Measurements from ENCODE around the gene ALS2CL. TPM values are rescaled to one million over a fixed set of nuclear protein-coding genes. Genes with fewer than 3 reads are reported as not detected.

Gene ALS2CL
- total RNA-seq, 1 donor from 2014 or later = 6.2 TPM

DNA sequence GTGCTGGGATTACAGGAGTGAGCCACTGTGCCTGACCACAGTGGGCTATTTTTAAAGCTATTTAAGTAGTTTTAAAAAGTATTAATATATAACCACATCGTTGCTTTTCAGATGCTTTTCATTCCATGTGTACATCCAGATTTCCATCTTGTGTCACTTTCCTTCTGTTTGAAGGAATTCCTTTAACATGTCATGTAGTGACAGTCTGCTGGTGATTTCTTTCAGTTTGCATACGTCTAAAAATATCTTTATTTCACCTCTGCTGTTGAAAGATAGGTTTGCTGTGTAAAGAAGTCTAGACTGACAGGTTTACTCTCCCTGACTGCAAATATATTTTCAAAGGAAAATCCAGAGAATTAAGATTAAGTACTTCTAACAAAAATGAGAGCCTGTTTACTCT lies 68.9 kb downstream of the ALS2CL start:
- H3K36me3 Mint-ChIP-seq = no peaks in the 10 kb centered on the region
- H3K9me3 Mint-ChIP-seq = no peaks in the 10 kb centered on the region
- no peak overlapping the region for H3K4me3 Mint-ChIP-seq
- DNase-seq (ENCODE audit: low spot score in 2 of 2, unreplicated experiment in 2 of 2) = no peak
- H3K4me1 Mint-ChIP-seq = peaks cover 57% of the 10 kb centered on the region
- no peak overlapping the region for H3K27ac Mint-ChIP-seq
- H3K27me3 Mint-ChIP-seq (ENCODE audit: low read depth) = no peaks in the 10 kb centered on the region
- TF ChIP-seq, protein P1, sequence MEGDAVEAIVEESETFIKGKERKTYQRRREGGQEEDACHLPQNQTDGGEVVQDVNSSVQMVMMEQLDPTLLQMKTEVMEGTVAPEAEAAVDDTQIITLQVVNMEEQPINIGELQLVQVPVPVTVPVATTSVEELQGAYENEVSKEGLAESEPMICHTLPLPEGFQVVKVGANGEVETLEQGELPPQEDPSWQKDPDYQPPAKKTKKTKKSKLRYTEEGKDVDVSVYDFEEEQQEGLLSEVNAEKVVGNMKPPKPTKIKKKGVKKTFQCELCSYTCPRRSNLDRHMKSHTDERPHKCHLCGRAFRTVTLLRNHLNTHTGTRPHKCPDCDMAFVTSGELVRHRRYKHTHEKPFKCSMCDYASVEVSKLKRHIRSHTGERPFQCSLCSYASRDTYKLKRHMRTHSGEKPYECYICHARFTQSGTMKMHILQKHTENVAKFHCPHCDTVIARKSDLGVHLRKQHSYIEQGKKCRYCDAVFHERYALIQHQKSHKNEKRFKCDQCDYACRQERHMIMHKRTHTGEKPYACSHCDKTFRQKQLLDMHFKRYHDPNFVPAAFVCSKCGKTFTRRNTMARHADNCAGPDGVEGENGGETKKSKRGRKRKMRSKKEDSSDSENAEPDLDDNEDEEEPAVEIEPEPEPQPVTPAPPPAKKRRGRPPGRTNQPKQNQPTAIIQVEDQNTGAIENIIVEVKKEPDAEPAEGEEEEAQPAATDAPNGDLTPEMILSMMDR (IDR thresholded peaks at IDR 0.05; ENCODE audit: unreplicated experiment) = no peak

DNA sequence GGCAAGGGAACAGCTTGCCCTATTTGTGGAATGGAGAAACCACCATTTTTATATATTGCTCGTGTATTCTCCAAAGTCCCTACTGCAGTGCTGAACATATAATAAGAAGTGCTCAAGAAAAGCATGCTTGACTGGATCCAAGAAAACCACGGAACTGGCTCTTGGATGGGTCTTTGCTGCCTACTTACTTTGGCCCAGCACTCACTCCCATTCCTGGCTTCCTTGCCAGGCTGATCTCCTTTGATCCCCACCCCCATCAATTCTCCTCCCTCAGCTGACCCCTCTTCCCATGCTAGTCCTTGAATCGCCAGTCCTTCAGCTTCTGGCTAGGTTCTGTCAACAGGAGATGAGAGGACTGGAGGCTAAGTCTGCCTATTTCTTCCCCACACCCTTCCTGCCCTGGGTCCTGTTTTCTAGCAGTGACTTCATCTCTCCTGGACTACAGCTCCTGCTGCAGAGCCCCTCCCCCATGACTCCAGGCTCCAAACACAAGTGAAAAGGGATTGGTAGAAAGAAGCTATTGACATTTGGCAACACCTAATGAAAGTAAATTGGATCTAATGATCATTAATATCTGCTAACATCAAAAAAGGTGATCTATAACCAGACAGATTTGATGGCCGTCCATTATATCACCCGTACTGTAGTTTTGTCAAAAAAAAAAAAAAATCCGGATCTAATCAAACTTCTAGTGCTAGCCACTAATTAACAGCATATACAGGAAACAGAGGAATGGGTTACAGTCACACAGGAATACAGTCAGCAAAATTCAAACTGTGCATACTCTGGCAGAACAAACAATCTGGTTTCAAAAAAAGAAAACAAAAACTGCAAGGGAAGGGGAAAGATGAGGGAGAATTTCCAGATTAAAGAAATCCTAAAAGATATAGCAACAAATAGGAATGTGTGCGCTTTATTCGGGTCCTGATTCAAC lies 73.4 kb downstream of the ALS2CL start:
- Mint-ChIP-seq H3K4me3 (no peak overlapping the region), H3K9me3 (no peaks in the 10 kb centered on the region), H3K36me3 (no peaks in the 10 kb centered on the region), H3K27ac (no peak overlapping the region), H3K4me1 (peaks cover 16% of the 10 kb centered on the region), H3K27me3 (ENCODE audit: low read depth) (peaks cover 9% of the 10 kb centered on the region)
- TF ChIP-seq, protein P1 (IDR thresholded peaks at IDR 0.05; ENCODE audit: unreplicated experiment) = no peak
- no peak for DNase-seq (ENCODE audit: low spot score in 2 of 2, unreplicated experiment in 2 of 2)

Other genes starting within 250 kb of the ALS2CL start
- not detected in 3 replicates for gene LTF, start 228.8 kb downstream of the ALS2CL start, total RNA-seq
- gene RTP3, start 195.7 kb downstream of the ALS2CL start, total RNA-seq = not detected in 3 replicates
- gene LRRC2, start 127.4 kb downstream of the ALS2CL start, total RNA-seq = 0.87 to 1.7 TPM (median 0.97 TPM) in 3 replicates
- gene FAM240A, start 81.2 kb downstream of the ALS2CL start, total RNA-seq = not detected in 3 replicates
- gene TMIE, start 7.7 kb upstream of the ALS2CL start, total RNA-seq = 0.31 to 0.68 TPM (median 0.54 TPM) in 3 replicates
- gene PRSS50, start 24.2 kb upstream of the ALS2CL start, total RNA-seq = 4.4 to 4.8 TPM (median 4.5 TPM) in 3 replicates
- gene MYL3, start 169.8 kb upstream of the ALS2CL start, total RNA-seq = 5.2 to 6.8 TPM (median 5.3 TPM) in 3 replicates
- 34.3 to 38.0 TPM (median 36.4 TPM) in 3 replicates for gene PTH1R, start 184.0 kb upstream of the ALS2CL start, total RNA-seq

All from mesothelial cell of epicardium (in vitro differentiated cells).